Small intestine (tissue), 7 donors: ENCODE data around the gene COPS9. TPM values are rescaled to one million over a fixed set of nuclear protein-coding genes. Genes with fewer than 3 reads are reported as not detected.

ENCODE experiments used
- DNase-seq, 2 donors: peaks; one replicate each; pipeline versions ENCODE4 v3.0.0 to v3.0.0-alpha.2; 2013
- FAIRE-seq: peaks from 2 replicates; lab custom pipeline; 2012; peaks lifted over from hg19 to GRCh38; lab: Jason Lieb, UNC
- H3K27ac ChIP-seq, 3 donors: one replicate each; pipeline ENCODE4 v1.5.1; 2013; ENCODE audit warnings: low read length in 2 of 3, mild to moderate bottlenecking in 2 of 3, control low read depth in 1 of 3, inconsistent platforms in 1 of 3, low read depth in 1 of 3, moderate library complexity in 1 of 3
- H3K27me3 ChIP-seq, 3 donors: one replicate each; pipeline ENCODE4 v1.6.1; 2013; ENCODE audit warnings: low read length in 3 of 3, inconsistent platforms in 1 of 3; ENCODE audit not compliant: control insufficient read depth in 3 of 3, insufficient read depth in 3 of 3
- H3K36me3 ChIP-seq, 3 donors: one replicate each; pipeline ENCODE4 v1.6.1; 2013; ENCODE audit warnings: low read length in 3 of 3, inconsistent platforms in 1 of 3, low read depth in 1 of 3, mild to moderate bottlenecking in 1 of 3, moderate library complexity in 1 of 3; ENCODE audit not compliant: control insufficient read depth in 3 of 3, insufficient read depth in 2 of 3
- H3K4me1 ChIP-seq, 3 donors: one replicate each; pipeline ENCODE4 v1.6.1; 2013; ENCODE audit warnings: low read length in 2 of 3, inconsistent platforms in 1 of 3, low read depth in 1 of 3, mild to moderate bottlenecking in 1 of 3, moderate library complexity in 1 of 3; ENCODE audit not compliant: control insufficient read depth in 3 of 3, insufficient read depth in 2 of 3
- H3K4me3 ChIP-seq, 3 donors: one replicate each; pipeline ENCODE4 v1.5.1; 2013; ENCODE audit warnings: low read length in 3 of 3, control low read depth in 1 of 3, inconsistent platforms in 1 of 3, low read depth in 1 of 3, mild to moderate bottlenecking in 1 of 3, moderate library complexity in 1 of 3
- H3K9me3 ChIP-seq, 2 donors: one replicate each; pipeline ENCODE4 v1.6.1; 2013; ENCODE audit warnings: low read depth in 1 of 2, low read length in 1 of 2; ENCODE audit not compliant: control insufficient read depth in 2 of 2, insufficient read depth in 1 of 2
- WGBS, 3 donors: extraction: QIAGEN DNeasy Blood & Tissue Kit; methylation state at CpG; one replicate each; pipeline ENCODE4 v1.1.7; 2013; 5-methylcytosine and 5-hydroxymethylcytosine counted together
- polyA plus RNA-seq, 4 donors: library from polyadenylated mRNA; stranded (reverse) in 3 of 4; unstranded in 1 of 4; fragments of 200-250 nt in 3 of 4; fragments of 120-200 nt in 1 of 4; gene quantifications; one replicate each; pipeline versions ENCODE4 v1.2.1 to v1.2.3, GENCODE V29; 2013
- donor health status: healthy with polysubstance abuse.
- donor health status: control.
- donor health status: control.
- donor health status: Bipolar disorder and iron deficiency.
- donor health status: healthy.

The COPS9 gene
- polyA plus RNA-seq, 4 donors, result 92.6 to 394 (median 320) TPM

DNA sequence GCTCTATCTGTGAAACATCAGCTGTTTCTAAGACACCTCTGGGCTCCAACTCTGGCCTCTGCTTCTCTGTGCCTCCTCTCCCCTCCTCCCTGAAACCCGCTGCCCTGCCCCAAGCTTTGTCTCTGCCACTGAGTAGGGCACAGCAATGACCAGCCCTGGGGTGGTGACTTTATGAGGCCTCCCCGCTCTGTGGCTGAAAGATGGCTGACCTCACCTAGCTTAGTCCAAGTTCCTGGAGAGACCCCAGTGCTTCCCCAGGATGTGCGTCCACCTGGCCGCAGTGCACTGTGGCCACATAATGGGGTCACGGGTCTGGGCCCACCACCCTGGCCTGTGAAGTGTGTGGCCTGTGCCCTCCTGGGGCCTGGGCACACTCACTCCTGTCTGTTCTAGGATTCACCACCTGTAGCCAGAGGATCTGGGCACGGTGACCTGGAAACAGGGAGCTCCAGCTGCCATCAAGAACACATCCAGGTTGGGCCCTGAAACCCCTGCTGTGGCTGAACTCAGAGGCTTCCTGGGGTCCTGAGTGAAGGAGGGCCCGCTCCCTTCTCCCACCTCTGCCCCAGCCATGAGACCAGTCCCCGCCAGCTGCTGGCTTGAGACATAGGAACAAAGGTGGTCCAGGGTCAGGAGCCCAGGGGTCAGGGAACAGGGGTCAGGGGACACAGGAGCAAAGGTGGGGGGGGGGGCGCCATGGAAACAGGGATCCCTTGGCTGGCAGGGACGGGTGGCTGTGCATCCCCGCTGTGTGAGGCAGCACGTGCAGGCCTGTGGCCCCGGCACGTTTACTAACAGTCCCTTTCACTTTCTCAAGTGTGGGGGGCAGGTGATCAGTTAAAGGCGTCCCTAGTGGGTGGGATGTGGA, 33.6 kb upstream of the COPS9 start:
- H3K9me3 ChIP-seq, result no peaks in the 10 kb centered on the region
- DNase-seq, result no peak
- WGBS, 3 donors, result 66 to 77% (median 76%) methylated on average over 15 of the region's 15 CpGs
- no peaks in the 10 kb centered on the region for H3K36me3 ChIP-seq
- no peaks in the 10 kb centered on the region for H3K27me3 ChIP-seq
- no peak overlapping the region for H3K4me3 ChIP-seq
- H3K27ac ChIP-seq, result no peak overlapping the region
- no peaks in the 10 kb centered on the region for H3K4me1 ChIP-seq
- FAIRE-seq, result no peak

DNA sequence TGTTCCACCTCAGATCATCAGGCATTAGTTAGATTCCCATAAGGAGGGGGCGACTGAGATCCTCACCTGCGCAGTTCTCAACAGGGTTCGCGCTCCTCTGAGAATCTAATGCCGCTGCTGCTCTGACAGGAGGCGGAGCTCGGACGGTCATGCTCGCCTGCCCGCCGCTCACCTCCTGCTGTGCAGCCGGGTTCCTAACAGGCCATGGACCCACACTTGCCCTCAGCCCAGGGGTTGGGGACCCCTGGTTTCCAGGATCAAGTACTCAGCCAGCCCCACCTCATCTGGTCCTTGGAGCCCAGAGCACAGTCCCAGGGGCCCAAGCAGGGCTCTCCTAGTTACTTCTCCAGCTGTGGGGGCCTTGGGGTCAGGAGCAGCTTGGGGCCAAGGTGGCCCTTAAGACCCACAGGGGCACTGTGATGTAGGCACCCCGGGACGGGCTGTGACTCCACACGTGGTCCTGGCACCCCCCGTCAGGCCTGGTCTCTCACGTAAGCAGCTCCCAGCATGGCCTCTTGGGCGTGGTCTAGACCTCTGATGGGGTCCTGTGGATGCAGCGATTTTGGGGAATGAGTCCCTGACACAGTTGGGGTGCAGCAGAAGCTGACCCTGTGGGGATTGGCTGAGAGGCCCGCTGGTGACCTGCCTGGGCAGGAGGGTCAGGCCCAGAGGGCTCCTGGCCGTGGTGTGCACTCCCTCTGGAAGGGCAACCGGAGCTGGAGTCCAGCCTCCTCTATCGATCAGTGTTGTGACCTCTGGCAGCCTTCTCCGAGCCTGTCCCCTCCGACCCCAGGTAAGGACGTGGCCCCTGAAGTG, 32.6 kb upstream of the COPS9 start:
- H3K27me3 ChIP-seq, result no peaks in the 10 kb centered on the region
- FAIRE-seq, result no peak
- no peak for DNase-seq
- no peaks in the 10 kb centered on the region for H3K4me1 ChIP-seq
- no peaks in the 10 kb centered on the region for H3K9me3 ChIP-seq
- WGBS, 3 donors, result 77 to 83% (median 80%) methylated on average over 26 of the region's 26 CpGs
- no peaks in the 10 kb centered on the region for H3K36me3 ChIP-seq
- H3K27ac ChIP-seq, result no peak overlapping the region
- H3K4me3 ChIP-seq, result no peak overlapping the region

DNA sequence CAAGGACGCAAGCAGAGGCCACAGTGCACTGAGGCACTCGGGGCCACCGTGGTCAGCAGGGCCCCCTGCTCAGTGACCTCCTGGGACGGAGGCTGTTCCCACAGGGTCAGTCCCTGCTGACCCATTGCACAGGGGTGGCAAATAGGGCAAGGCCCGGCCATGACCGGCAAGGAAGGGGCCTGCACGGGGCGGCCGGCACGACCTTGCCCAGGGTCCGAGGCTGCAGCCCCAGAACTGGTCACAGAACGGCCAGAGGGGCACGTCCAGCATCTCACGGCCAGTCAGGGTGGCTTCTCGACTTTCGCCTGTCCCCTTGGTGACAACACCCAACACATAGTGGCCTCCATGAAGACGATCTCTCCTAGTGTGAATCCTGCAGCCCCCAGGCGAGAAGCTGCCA, 31.9 kb upstream of the COPS9 start:
- Histone ChIP-seq H3K4me1 (no peaks in the 10 kb centered on the region), H3K27ac (no peak overlapping the region), H3K27me3 (no peaks in the 10 kb centered on the region), H3K36me3 (no peaks in the 10 kb centered on the region), H3K9me3 (no peaks in the 10 kb centered on the region), H3K4me3 (no peak overlapping the region)
- WGBS, 3 donors, result 80 to 86% (median 81%) methylated on average over 18 of the region's 18 CpGs
- DNase-seq, result no peak
- no peak for FAIRE-seq

DNA sequence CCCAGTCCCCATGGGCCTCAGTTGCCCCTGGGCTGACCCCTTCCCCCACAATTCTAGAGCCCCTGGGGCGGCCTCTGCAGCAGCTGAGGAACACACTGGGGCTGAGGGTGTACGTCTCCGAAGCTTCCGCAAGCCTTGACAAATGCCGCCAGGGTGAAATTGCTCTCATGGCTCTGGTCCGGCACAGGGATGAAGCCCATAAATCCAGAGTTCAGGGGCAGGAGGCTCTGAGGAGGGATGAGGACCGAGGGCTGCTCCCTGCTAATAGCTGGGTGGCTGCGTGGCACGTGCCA, 31.4 kb upstream of the COPS9 start:
- Histone ChIP-seq H3K9me3 (no peaks in the 10 kb centered on the region), H3K27ac (no peak overlapping the region), H3K27me3 (no peaks in the 10 kb centered on the region), H3K4me3 (no peak overlapping the region), H3K4me1 (no peaks in the 10 kb centered on the region), H3K36me3 (no peaks in the 10 kb centered on the region)
- FAIRE-seq (no peak), DNase-seq (no peak)
- 80 to 83% (median 81%) methylated on average over 9 of the region's 9 CpGs for WGBS, 3 donors

DNA sequence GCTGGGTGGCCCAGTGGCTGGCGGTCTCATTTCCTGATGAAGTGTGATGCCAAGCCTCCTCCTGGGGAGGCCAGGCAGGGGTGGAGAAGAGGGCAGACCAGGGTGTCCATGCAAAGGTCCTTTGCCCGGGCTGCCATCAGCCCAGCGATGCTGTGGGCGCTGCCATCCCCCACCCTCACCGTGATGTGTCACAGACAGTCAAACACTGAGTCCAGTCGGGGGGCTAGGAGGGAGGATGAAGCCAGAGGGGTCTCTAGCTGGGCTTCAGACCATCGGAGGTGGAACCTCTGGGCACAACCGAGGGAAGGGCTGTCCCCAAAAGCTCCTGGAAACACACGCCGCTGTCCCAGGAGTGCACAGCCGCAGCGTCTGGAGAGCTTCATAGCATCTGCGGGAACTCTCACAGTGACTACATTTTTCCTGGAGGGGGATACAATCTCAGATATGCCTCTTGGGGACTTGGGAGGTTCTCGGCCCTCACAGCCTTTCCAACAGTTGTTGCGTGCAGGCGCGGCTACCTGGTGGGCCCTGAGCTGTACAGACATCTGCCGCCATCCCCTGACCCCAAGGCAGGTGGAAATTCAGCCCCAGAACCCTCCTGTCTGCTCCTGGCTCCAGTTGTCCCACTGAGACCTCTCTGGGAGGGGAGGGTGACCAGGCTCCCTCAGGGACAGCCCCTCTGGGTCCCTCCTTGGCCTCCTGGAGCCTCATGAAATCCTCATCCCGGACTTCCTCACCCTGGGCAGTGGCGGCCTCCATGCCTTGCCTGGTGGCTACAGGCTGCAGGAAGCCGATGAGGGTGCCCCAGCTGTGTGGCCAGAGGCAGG, 30.9 kb upstream of the COPS9 start:
- DNase-seq (no peak), FAIRE-seq (no peak)
- no peaks in the 10 kb centered on the region for H3K9me3 ChIP-seq
- H3K4me1 ChIP-seq, result no peaks in the 10 kb centered on the region
- no peak overlapping the region for H3K4me3 ChIP-seq
- H3K27ac ChIP-seq, result no peak overlapping the region
- 85 to 90% (median 85%) methylated on average over 21 of the region's 21 CpGs for WGBS, 3 donors
- no peaks in the 10 kb centered on the region for H3K36me3 ChIP-seq
- H3K27me3 ChIP-seq, result no peaks in the 10 kb centered on the region

DNA sequence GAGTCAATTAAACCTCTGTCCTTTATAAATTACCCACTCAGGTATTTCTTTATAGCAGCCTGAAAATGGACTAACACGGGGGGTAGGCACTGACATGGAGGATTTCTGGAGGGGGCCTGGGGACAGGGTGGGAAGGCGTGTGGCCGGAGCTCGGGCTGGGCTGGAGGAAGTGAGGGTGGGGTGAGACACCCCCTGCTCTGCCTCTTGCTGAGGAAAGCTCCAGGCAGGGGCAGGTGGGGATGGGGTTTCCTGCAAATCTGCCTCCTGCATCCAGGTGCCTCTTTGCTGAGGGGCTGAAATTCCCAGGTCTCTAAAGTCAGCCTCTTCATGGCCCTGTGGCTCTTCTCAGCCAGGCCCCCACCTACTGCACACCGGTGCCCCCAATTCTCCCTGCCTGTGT, 30.1 kb upstream of the COPS9 start:
- DNase-seq, result no peak
- H3K9me3 ChIP-seq, result no peaks in the 10 kb centered on the region
- no peaks in the 10 kb centered on the region for H3K36me3 ChIP-seq
- no peak overlapping the region for H3K4me3 ChIP-seq
- H3K27ac ChIP-seq, result no peak overlapping the region
- 78 to 88% (median 84%) methylated on average over 5 of the region's 5 CpGs for WGBS, 3 donors
- no peaks in the 10 kb centered on the region for H3K4me1 ChIP-seq
- no peak for FAIRE-seq
- no peaks in the 10 kb centered on the region for H3K27me3 ChIP-seq

DNA sequence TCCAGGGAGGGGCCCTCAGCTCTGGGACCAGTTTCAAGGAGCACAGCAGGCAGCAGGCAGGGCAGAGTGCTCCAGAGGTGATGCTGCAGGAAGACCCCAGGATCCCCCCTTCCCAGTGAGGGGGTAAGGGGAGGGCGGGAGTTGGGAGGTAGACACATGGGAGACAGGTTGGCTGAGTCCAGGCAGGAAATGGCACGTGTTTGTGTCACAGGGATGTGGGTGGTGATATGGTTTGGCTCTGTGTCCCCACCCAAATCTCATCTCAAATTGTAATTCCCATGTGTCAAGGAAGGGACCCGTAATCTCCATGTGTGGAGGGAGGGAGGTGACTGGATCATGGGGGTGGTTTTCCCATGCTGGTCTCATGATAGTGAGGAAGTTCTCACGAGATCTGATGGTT, 29.6 kb upstream of the COPS9 start:
- 49 to 58% (median 51%) methylated on average over 4 of the region's 4 CpGs for WGBS, 3 donors
- no peak overlapping the region for H3K4me3 ChIP-seq
- no peak for DNase-seq
- H3K27me3 ChIP-seq, result no peaks in the 10 kb centered on the region
- H3K9me3 ChIP-seq, result no peaks in the 10 kb centered on the region
- no peaks in the 10 kb centered on the region for H3K36me3 ChIP-seq
- H3K27ac ChIP-seq, result no peak overlapping the region
- no peaks in the 10 kb centered on the region for H3K4me1 ChIP-seq
- FAIRE-seq, result no peak

DNA sequence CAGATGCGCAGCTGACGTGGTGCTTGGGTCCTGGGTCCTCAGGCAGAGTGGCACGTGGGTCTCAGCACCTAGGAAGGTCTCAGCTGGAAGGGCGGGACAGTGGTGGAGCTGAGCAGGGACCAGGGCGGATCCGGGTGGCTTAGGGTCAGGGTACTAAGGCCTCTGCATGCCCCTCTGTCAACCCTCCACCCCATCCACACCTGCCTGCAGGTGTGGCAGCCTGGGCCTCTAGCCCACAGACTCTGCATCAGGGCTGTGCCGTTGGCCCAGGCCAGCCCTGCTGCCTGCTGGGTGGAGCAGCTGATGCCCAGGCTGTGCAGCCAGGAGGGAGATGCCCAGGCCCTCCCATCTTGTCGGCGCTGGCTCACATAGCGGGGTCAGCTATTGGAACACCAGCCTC, 28.9 kb upstream of the COPS9 start:
- no peaks in the 10 kb centered on the region for H3K27me3 ChIP-seq
- no peak for FAIRE-seq
- H3K27ac ChIP-seq, result no peak overlapping the region
- WGBS, 3 donors, result 73 to 88% (median 78%) methylated on average over 10 of the region's 10 CpGs
- no peaks in the 10 kb centered on the region for H3K9me3 ChIP-seq
- H3K4me1 ChIP-seq, result no peaks in the 10 kb centered on the region
- H3K4me3 ChIP-seq, result no peak overlapping the region
- H3K36me3 ChIP-seq, result no peaks in the 10 kb centered on the region
- DNase-seq, result no peak
